Ecto neural progenitor cell (in vitro differentiated cells): ENCODE data around the gene DCAF5.

Experiments
- DNase-seq: peaks from one replicate; pipeline ENCODE4 v3.0.0-alpha.2; 2018; ENCODE audit warnings: low spot score

DCAF5 gene

GRCh38 chr14:69003626-69004025 is 149.3 kb downstream of the DCAF5 start:
- no peak for DNase-seq

GRCh38 chr14:69002069-69002468 is 150.8 kb downstream of the DCAF5 start:
- no peak for DNase-seq

- no peak for DNase-seq
These were observed 151.5 kb downstream of the DCAF5 start for GRCh38 chr14:69001375-69001774.
